Kidney epithelial cell (primary cell): ENCODE measurements around the gene ADAMTS2. TPM values are rescaled to one million over a fixed set of nuclear protein-coding genes. Genes with fewer than 3 reads are reported as not detected.

ENCODE experiments used
- DNase-seq: peaks from one replicate; pipeline ENCODE4 v3.0.0-alpha.2; 2010; ENCODE audit warnings: low read depth
- H3K27me3 ChIP-seq: 2 replicates; pipeline ENCODE4 v1.6.0; 2011; ENCODE audit warnings: low read length; ENCODE audit not compliant: control insufficient read depth, insufficient read depth
- H3K36me3 ChIP-seq: 2 replicates; pipeline ENCODE4 v1.5.1; 2011; ENCODE audit warnings: low read length; ENCODE audit not compliant: control insufficient read depth, insufficient read depth
- H3K4me3 ChIP-seq: 2 replicates; pipeline ENCODE4 v1.5.1; 2011; ENCODE audit warnings: low read depth, mild to moderate bottlenecking, control low read depth, low read length
- total RNA-seq: library from RNA; depleted of rRNA; stranded (reverse); fragments of >200 nt; gene quantifications from 2 replicates; pipeline ENCODE4 v1.2.3, GENCODE V29; 2015
- TF ChIP-seq, protein P1 (sequence below): IDR thresholded peaks from 2 replicates; pipeline ENCODE4 v1.5.1; 2011; ENCODE audit warnings: mild to moderate bottlenecking, moderate library complexity, low read length, control low read depth, inconsistent platforms; ENCODE audit not compliant: insufficient read depth, poor library complexity, severe bottlenecking

ADAMTS2 gene
- total RNA-seq, 1 donor from 2014 or later: 1.8 TPM

GRCh38 chr5:179377421-179378115 is 32.3 kb upstream of the ADAMTS2 start:
- no peaks in the 10 kb centered on the region for H3K36me3 ChIP-seq
- H3K4me3 ChIP-seq: no peak overlapping the region
- no peaks in the 10 kb centered on the region for H3K27me3 ChIP-seq
- DNase-seq: no peak
- TF ChIP-seq, protein P1, sequence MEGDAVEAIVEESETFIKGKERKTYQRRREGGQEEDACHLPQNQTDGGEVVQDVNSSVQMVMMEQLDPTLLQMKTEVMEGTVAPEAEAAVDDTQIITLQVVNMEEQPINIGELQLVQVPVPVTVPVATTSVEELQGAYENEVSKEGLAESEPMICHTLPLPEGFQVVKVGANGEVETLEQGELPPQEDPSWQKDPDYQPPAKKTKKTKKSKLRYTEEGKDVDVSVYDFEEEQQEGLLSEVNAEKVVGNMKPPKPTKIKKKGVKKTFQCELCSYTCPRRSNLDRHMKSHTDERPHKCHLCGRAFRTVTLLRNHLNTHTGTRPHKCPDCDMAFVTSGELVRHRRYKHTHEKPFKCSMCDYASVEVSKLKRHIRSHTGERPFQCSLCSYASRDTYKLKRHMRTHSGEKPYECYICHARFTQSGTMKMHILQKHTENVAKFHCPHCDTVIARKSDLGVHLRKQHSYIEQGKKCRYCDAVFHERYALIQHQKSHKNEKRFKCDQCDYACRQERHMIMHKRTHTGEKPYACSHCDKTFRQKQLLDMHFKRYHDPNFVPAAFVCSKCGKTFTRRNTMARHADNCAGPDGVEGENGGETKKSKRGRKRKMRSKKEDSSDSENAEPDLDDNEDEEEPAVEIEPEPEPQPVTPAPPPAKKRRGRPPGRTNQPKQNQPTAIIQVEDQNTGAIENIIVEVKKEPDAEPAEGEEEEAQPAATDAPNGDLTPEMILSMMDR: no peak

DNA sequence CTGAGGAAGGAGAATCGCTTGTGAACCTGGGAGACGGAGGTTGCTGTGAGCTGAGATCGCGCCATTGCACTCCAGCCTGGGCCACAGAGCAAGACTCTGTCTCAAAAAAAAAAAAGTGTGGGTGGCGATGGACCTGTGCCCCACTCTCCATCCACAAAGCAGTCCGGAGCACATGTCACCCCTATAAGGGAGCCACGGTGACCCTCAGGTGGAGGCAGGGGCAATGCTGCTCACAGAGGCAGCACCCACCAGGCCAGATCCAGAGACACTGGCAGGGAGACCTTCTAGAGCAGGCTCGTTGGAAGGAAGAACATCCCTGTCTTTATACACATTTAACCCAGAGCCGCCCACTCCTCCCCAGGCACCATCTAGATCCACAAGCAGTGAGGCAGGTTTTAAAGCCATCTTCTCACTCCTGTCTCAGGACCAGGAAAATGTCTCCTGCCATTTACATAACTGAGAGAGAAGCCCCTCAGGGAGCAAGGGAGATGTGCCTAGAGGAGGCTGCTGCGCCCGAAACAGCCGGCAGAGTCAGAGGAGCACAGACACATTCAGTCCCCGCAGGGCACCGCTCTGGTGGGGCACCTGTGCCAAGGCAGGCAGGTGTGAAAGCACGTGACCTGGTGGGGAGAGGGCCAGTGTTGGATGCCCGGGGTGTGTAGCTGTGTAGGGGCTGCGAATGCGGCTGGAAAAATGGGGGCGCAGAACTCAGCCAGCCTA is 31.6 kb upstream of the ADAMTS2 start:
- no peak for DNase-seq
- Histone ChIP-seq H3K36me3 (no peaks in the 10 kb centered on the region), H3K27me3 (no peaks in the 10 kb centered on the region), H3K4me3 (no peak overlapping the region)
- TF ChIP-seq, protein P1: no peak

DNA sequence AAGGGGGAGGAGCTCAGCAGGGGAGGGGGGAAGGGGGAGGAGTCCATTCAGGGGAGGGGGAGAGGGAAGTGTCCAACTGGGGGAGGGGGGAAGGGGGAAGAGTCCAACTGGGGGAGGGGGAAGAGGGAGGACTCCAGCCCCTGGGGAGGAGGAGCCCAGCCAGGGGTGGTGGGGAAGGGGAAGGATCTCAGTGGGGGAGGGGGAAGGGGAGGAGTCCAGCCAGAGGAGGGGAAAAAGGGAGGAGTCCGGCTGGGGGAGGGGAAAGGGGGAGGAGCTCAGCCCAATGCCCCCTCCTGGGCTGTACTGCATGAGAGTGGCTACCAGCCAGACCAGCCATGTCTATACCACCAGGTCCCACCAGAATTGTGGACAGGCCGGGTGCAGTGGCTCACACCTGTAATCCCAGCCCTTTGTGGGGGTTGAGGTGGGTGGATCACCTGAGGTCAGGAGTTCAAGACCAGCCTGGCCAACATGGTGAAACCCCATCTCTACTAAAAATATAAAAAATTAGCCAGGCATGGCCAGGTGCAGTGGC is 30.6 kb upstream of the ADAMTS2 start:
- H3K36me3 ChIP-seq: no peaks in the 10 kb centered on the region
- TF ChIP-seq, protein P1: no peak
- H3K4me3 ChIP-seq: no peak overlapping the region
- H3K27me3 ChIP-seq: no peaks in the 10 kb centered on the region
- no peak for DNase-seq

- no peak overlapping the region for H3K4me3 ChIP-seq
- TF ChIP-seq, protein P1: no peak
Measured at GRCh38 chr5:179375236-179375685, 30.0 kb upstream of the ADAMTS2 start.

GRCh38 chr5:179374506-179375235 is 29.4 kb upstream of the ADAMTS2 start:
- Histone ChIP-seq H3K27me3 (no peaks in the 10 kb centered on the region), H3K36me3 (no peaks in the 10 kb centered on the region), H3K4me3 (no peak overlapping the region)
- TF ChIP-seq, protein P1: no peak
- DNase-seq: no peak

More at GRCh38 chr5:179375236-179375685, 30.0 kb upstream of the ADAMTS2 start:
- Histone ChIP-seq H3K36me3 (no peaks in the 10 kb centered on the region), H3K27me3 (no peaks in the 10 kb centered on the region)
- DNase-seq: no peak
